Upper lobe of left lung (tissue), 6 donors: ENCODE data around the gene THOP1. TPM values are rescaled to one million over a fixed set of nuclear protein-coding genes. Genes with fewer than 3 reads are reported as not detected.

Experiments used
- ATAC-seq, 2 donors: fragments of 200-7000 bp; cut with Tn5 transposase; one replicate each; pipeline ENCODE4 v1.9.1; 2022; ENCODE audit warnings: mild to moderate bottlenecking in 2 of 2, moderate library complexity in 2 of 2; ENCODE audit not compliant: low FRiP score in 2 of 2
- DNase-seq, 2 donors: peaks; one replicate each; pipeline ENCODE4 v3.0.0-alpha.2; 2019 to 2020
- H3K27ac ChIP-seq, 4 donors: fragments of 200-600 bp; sonication (generic); one replicate each; pipeline ENCODE4 v1.5.1; 2016 to 2019
- H3K27me3 ChIP-seq, 4 donors: fragments of 200-600 bp; sonication (generic); one replicate each; pipeline ENCODE4 v1.5.1; 2017 to 2019
- H3K36me3 ChIP-seq, 4 donors: fragments of 200-600 bp; sonication (generic); one replicate each; pipeline ENCODE4 v1.5.1; 2016 to 2019
- H3K4me1 ChIP-seq, 4 donors: fragments of 200-600 bp; sonication (generic); one replicate each; pipeline ENCODE4 v1.5.1; 2018 to 2019
- H3K4me3 ChIP-seq, 4 donors: fragments of 200-600 bp; sonication (generic); one replicate each; pipeline ENCODE4 v1.5.1; 2017 to 2019; ENCODE audit warnings: mild to moderate bottlenecking in 2 of 4, moderate library complexity in 1 of 4
- H3K9me3 ChIP-seq, 4 donors: fragments of 200-600 bp; sonication (generic); one replicate each; pipeline ENCODE4 v1.5.1; 2018 to 2019
- CTCF ChIP-seq, 6 experiments: fragments of 450-650 bp in 4 of 6; fragments of 200-600 bp in 2 of 6; sonication (generic) in 2 of 6; IDR thresholded peaks; one replicate each; pipeline ENCODE4 v1.5.1; 2016 to 2019; ENCODE audit warnings: antibody characterized with exemption in 6 of 6
- EP300 ChIP-seq, 4 donors: sonication (generic); formaldehyde crosslinking; IDR thresholded peaks; one replicate each; pipeline ENCODE4 v1.5.1; 2017; ENCODE audit warnings: antibody characterized with exemption in 4 of 4, control low read depth in 2 of 4
- POLR2A ChIP-seq, 4 donors: fragments of 450-650 bp; IDR thresholded peaks; one replicate each; pipeline ENCODE4 v1.5.1; 2016 to 2017; ENCODE audit warnings: antibody characterized with exemption in 4 of 4, mild to moderate bottlenecking in 2 of 4
- POLR2AphosphoS5 ChIP-seq, 2 donors: sonication (generic); formaldehyde crosslinking; IDR thresholded peaks; one replicate each; pipeline ENCODE4 v1.5.1; 2017; ENCODE audit warnings: antibody characterized with exemption in 2 of 2
- WGBS, 2 donors: methylation state at CpG; one replicate each; pipeline ENCODE4 v1.1.5; 2017 to 2018; 5-methylcytosine and 5-hydroxymethylcytosine counted together
- total RNA-seq, 6 donors: library from RNA; depleted of rRNA in 4 of 6; stranded (reverse); fragments of >200 nt in 4 of 6; gene quantifications; one replicate each; pipeline versions ENCODE4 v1.1.0 to v1.2.1, GENCODE V29; 2016 to 2021
- donor health status: DM: no; HTN: no; CAD: no; lungs with moderate emphysema.
- donor health status: DM: no; HTN: yes; CAD: no; lungs with severe emphysema.

THOP1 gene
- total RNA-seq, 6 donors from 2014 or later = 28.7 to 62.3 (median 43.1) TPM

DNA sequence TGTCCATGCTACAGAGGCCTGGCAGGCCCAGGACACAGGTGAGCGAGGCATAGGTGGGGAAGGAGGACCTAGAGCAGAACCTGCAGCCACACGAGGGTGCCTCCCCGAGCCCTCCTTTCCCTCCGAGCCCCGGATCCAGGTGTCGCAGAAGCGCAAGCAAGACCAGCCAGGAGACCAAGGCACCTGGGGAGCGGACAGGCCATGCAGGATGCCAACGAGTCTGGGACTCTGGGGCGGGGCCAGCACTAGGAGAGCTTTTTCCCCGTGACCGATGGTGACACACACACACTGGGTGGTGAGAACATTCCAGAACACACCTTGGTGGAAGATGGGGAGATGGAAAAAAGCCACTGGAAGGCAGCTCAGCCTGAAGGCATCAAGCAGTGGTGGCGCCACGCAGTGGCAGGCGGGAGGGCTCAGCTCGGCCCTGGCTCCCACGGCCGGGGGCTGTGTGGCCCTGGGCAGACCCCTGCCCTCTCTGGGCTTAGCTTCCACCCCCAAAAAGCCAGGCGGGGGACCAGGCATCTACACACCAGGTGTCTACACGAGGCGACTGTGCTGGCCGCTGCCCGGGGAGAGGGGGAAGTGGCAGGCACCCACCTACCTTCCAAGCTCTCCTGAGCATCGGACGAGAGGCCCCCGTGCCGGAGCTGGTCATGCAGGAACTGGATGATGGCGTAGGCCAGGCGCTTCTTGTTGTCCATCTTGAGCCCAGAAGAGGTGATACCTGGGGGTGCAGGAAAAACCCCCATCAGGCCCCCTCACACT lies 16.8 kb upstream of the THOP1 start:
- DNase-seq (peak in 1 of 2 donors; percentile 73), ATAC-seq (peak in 1 of 2 donors; percentile 7)
- H3K27me3 ChIP-seq = no peaks in the 10 kb centered on the region
- H3K27ac ChIP-seq = no peak overlapping the region
- peaks cover 0 to 59% (median 43%) of the 10 kb centered on the region in 4 donors for H3K36me3 ChIP-seq
- TF ChIP-seq POLR2AphosphoS5 (IDR thresholded peaks at IDR 0.05) (no peak), CTCF (IDR thresholded peaks at IDR 0.05) (no peak), POLR2A (IDR thresholded peaks at IDR 0.05) (no peak), EP300 (IDR thresholded peaks at IDR 0.05) (no peak)
- H3K4me3 ChIP-seq = no peak overlapping the region
- peaks cover 8 to 32% (median 9%) of the 10 kb centered on the region in 4 donors for H3K4me1 ChIP-seq
- WGBS, 2 donors = 95 to 96% methylated on average over 25 to 27 of the region's 29 CpGs
- H3K9me3 ChIP-seq = no peaks in the 10 kb centered on the region

DNA sequence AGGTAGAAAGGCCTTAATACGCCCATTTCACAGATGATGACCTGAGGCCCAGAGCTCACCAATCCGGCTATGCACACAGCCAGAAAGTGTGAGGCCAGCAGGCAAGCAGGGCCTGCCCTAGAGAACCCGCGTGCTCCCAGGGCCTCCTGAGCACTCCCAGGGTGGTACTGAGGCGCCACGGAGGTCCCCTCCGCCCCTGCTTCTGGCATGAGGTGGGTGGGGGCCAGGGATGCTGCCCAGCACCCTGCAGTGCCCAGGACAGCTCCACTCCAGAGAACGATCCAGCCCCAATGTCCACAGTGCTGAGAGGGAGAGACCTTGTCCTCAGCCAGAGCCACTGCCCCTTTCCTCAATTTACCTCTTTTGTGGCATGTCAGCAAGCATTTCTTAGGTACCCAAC lies 16.1 kb upstream of the THOP1 start:
- H3K9me3 ChIP-seq = no peaks in the 10 kb centered on the region
- no peak overlapping the region for H3K4me3 ChIP-seq
- TF ChIP-seq CTCF (IDR thresholded peaks at IDR 0.05) (no peak), EP300 (IDR thresholded peaks at IDR 0.05) (no peak), POLR2A (IDR thresholded peaks at IDR 0.05) (no peak), POLR2AphosphoS5 (IDR thresholded peaks at IDR 0.05) (no peak)
- ATAC-seq (no peak), DNase-seq (no peak)
- H3K4me1 ChIP-seq = peaks cover 8 to 35% (median 12%) of the 10 kb centered on the region in 4 donors
- H3K36me3 ChIP-seq = peaks cover 0 to 53% (median 38%) of the 10 kb centered on the region in 4 donors
- H3K27ac ChIP-seq = peak overlapping the region in 1 of 4 donors; percentile 19
- no peaks in the 10 kb centered on the region for H3K27me3 ChIP-seq
- 92 to 100% methylated on average over 1 to 7 of the region's 8 CpGs for WGBS, 2 donors

GRCh38 chr19:2770055-2771013 lies 15.0 kb upstream of the THOP1 start:
- WGBS, 2 donors = 83 to 84% methylated on average over 17 to 29 of the region's 40 CpGs
- Histone ChIP-seq H3K36me3 (peaks cover 0 to 43% (median 27%) of the 10 kb centered on the region in 4 donors), H3K27ac (peak overlapping the region in 3 of 4 donors; percentile 32 to 71 (median 36)), H3K4me1 (peaks cover 18 to 47% (median 22%) of the 10 kb centered on the region in 4 donors), H3K9me3 (no peaks in the 10 kb centered on the region), H3K27me3 (no peaks in the 10 kb centered on the region), H3K4me3 (no peak overlapping the region)
- DNase-seq (peak in 1 of 2 donors; percentile 86), ATAC-seq (peak in 1 of 2 donors; percentile 10)
- no peak for TF ChIP-seq CTCF (IDR thresholded peaks at IDR 0.05)
- TF ChIP-seq POLR2AphosphoS5 (IDR thresholded peaks at IDR 0.05) = no peak
- no peak for TF ChIP-seq EP300 (IDR thresholded peaks at IDR 0.05)
- no peak for TF ChIP-seq POLR2A (IDR thresholded peaks at IDR 0.05)

- H3K9me3 ChIP-seq = no peaks in the 10 kb centered on the region
- no peak for DNase-seq
- 85 to 86% methylated on average over 19 to 29 of the region's 29 CpGs for WGBS, 2 donors
- no peak overlapping the region for H3K4me3 ChIP-seq
- peaks cover 24 to 61% (median 28%) of the 10 kb centered on the region in 4 donors for H3K4me1 ChIP-seq
- peaks cover 0 to 26% (median 12%) of the 10 kb centered on the region in 4 donors for H3K36me3 ChIP-seq
- H3K27me3 ChIP-seq = no peaks in the 10 kb centered on the region
- ATAC-seq = no peak
- TF ChIP-seq EP300 (IDR thresholded peaks at IDR 0.05) (no peak), POLR2AphosphoS5 (IDR thresholded peaks at IDR 0.05) (no peak), CTCF (IDR thresholded peaks at IDR 0.05) (no peak), POLR2A (IDR thresholded peaks at IDR 0.05) (no peak)
- peak overlapping the region in 1 of 4 donors; percentile 14 for H3K27ac ChIP-seq
Observed at GRCh38 chr19:2771786-2772674, 13.3 kb upstream of the THOP1 start.
